ENCODE data around the gene STRN3. TPM values are rescaled to one million over a fixed set of nuclear protein-coding genes. Genes with fewer than 3 reads are reported as not detected.

The STRN3 gene
- polyA plus RNA-seq, result 184 and 211 TPM in 2 replicates

GRCh38 chr14:31026077-31026449 lies at the start of gene STRN3:
Gene STRN3, minus strand, starts transcription at chr14:31026379. Its CDS starts 194 bp downstream, at chr14:31026185.

GRCh38 chr14:31025367-31026076 lies 657 bp downstream of the STRN3 start, which contains the start of gene AP4S1:
Gene AP4S1, plus strand, starts transcription at chr14:31025649. Its CDS starts 40,548 bp downstream, at chr14:31066197.

GRCh38 chr14:30874120-30874998 lies 151.8 kb downstream of the STRN3 start, which contains the start of gene COCH:
Gene COCH, plus strand, starts transcription at chr14:30874559. Its CDS starts 380 bp downstream, at chr14:30874939.

Other genes with a start within 250 kb of the STRN3 start
- 53.1 and 66.9 TPM in 2 replicates for gene COCH, start 151.8 kb downstream of the STRN3 start, polyA plus RNA-seq
- gene AP4S1, start 730 bp downstream of the STRN3 start, polyA plus RNA-seq, result 79.4 and 106 TPM in 2 replicates
- 175 and 200 TPM in 2 replicates for gene HECTD1, start 181.4 kb upstream of the STRN3 start, polyA plus RNA-seq